GM19438 (cell line): ENCODE results near the gene PLD3.

Experiments
- ATAC-seq: cut with Tn5 transposase; IDR thresholded peaks from one replicate; pipeline ENCODE4 v1.9.1; 2021; ENCODE audit warnings: low read depth; ENCODE audit not compliant: unreplicated experiment

Gene PLD3, protein sequence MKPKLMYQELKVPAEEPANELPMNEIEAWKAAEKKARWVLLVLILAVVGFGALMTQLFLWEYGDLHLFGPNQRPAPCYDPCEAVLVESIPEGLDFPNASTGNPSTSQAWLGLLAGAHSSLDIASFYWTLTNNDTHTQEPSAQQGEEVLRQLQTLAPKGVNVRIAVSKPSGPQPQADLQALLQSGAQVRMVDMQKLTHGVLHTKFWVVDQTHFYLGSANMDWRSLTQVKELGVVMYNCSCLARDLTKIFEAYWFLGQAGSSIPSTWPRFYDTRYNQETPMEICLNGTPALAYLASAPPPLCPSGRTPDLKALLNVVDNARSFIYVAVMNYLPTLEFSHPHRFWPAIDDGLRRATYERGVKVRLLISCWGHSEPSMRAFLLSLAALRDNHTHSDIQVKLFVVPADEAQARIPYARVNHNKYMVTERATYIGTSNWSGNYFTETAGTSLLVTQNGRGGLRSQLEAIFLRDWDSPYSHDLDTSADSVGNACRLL

DNA sequence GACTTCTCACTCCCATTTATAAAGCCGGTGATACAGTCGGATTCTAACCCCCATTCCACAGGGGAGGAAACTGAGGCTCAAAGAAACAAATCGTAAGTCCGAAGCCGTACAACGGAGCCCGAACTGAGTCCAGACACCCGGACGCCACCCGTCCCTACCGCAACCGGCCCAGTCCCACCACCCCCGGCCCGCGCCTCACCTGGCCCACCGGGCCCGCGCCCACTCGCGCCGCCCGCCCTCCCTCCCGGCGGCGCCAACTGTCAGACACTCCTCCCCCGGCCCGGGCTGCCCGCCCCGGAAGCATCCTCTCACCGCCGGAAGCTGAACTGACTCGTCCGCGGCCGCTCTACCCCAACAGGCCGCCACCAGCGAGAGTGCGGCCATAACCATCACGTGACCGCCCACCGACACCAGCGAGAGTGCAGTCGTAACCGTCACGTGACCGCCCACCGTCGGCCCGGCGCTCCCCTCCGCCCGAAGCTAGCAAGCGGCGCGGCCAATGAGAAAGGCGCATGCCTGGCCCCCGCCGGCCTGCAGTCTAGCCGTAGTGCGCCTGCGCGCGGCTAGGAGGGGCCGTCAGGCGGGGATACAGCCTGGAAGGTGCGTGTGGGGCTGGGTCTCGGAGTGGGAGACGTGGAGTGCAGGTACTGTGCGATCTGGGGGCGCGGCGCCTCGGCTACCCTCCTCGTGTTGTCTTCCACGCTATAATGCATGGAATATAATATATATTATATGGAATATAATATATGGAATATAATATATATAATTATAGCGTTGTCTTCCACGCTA lies at the start of gene PLD3, which contains the start of gene C19orf47:
PLD3 (plus strand) TSS at position 571 of the 789 bp plus-strand sequence. CDS start 17,789 bp downstream, outside the sequence.
C19orf47 (minus strand) TSS at position 273 of the 789 bp plus-strand sequence. CDS start 6,540 bp downstream, outside the sequence.
- ATAC-seq: peak; percentile 88

GRCh38 chr19:40300668-40301067 lies 47.8 kb upstream of the PLD3 start:
- ATAC-seq: no peak

DNA sequence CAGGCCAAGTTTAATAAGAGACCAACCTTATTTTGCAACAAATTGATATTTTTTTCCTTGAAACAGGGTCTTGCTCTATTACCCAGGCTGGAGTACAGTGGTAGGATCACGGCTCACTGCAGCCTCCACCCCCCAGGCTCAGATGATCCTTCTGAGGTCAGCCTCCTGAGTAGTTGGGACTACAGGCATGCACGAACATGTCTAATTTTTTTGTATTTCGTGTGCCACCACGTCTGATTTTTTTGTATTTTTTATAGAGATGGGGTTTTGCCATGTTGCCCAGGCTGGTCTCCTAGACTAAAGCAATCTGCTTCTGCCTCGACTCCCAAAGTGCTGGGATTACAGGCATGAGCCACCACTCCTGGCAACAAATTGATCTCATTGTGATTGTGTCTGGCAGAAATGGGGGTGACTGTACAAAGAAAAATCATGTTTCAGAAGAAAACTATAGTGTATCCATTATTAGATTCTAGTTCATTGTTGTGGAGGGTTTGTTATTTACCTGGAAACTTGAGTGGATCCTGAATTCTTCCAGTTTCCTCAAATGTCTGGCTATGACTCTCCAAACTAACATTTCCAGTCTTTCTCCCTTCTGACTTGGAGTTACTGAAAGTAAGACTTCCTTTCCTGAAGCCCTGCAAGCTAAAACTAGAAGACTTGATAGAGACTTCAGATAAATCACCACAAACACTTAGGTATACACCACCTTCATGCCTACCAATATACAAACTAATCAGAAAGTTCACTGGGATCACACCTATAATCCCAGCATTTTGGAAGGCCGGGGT lies 46.1 kb upstream of the PLD3 start:
- ATAC-seq: no peak

GRCh38 chr19:40303765-40304164 lies 44.7 kb upstream of the PLD3 start:
- no peak for ATAC-seq

DNA sequence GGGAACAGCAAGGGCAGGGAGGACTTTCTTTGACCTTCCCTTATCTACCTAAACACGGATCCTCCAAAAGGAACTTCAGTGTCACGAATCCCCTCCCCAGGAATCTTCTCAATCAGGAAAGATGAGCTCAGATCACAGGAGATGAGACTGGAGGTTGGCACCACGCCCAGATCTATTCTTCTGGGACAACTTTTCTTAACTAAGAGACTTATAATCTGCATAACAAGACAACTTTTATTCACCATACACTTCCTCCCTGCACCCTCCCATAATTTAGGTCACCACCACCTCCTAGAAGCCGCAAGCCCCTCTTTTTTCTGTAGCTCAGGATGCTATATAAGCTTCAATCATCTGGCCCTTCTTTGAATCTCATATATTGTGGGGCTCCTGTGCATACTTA lies 44.2 kb upstream of the PLD3 start:
- ATAC-seq: no peak

DNA sequence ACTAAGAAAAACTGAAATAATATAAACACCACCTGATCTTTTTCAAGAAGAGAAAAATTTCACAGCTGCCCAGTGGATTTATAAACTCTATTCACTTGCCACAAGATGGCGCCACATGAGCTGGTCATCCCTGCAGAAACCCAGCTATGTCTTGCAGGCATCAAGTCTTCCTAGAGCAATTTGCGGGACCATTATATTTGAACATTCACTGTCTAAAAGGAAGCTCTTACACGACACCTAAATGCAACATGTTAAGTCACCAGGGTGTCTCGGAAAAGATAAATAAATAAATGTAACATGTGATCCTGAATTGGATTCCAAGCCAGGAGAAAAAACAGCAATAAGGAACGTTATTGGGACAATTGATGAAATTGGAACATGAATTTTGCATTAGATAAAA lies 43.1 kb upstream of the PLD3 start:
- no peak for ATAC-seq

DNA sequence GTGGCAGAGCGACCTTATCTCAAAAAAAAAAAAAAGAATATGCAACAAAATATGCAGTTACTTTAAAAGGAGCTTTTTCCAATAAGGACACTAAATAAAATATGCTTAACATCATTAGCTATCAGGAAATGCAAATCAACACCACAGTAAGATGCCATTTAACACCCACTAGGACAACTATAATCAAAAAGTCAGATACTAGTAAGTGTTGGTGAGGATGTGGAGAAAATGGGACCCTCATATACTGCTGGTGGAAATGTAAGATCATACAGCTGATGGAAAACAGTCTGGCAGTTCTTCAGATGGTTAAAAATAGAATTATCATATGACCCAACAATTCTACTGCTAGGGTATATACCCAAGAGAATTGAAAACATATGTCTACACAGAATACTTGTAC lies 38.8 kb upstream of the PLD3 start:
- ATAC-seq: no peak

DNA sequence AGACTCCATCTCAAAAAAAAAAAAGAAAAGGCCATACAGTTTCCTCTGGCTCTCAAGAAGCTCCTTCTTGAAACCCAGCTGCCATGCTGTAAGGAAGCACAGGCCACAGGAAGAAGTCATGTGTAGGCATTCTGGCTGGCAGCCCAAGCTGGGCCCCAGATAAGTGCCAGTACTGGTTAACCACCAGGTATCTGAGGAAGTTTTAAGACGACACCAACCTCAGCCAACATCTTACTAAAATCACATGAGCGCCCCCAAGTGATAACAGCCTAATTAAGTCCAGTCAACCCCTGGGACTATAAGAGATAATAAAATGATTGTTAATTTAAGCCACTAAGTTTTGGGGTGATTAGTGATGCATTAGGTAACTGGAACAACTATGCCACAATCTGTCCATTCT lies 36.0 kb upstream of the PLD3 start:
- ATAC-seq: no peak

- no peak for ATAC-seq
Observed at GRCh38 chr19:40313229-40313983, 35.1 kb upstream of the PLD3 start.

DNA sequence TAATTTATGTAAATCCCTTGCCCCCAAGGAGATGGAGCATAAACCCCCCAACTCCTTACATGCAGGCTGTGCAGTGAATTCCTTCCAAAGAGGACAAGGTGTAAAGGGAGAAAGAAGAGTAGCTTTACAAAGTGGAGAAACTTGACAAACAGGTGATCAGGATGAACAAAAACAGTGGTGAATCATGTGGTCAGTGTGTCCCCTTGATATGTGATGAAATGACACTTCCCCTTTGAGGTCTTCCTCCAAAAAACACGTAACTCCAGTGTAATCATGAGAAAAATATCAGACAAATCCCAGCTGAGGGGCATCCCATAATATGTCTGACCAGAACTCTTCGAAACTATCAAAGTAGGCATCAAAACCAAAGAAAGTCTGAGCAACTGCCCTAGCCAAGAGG lies 33.8 kb upstream of the PLD3 start:
- no peak for ATAC-seq

GRCh38 chr19:40315812-40316470 lies 32.6 kb upstream of the PLD3 start:
- ATAC-seq: no peak

DNA sequence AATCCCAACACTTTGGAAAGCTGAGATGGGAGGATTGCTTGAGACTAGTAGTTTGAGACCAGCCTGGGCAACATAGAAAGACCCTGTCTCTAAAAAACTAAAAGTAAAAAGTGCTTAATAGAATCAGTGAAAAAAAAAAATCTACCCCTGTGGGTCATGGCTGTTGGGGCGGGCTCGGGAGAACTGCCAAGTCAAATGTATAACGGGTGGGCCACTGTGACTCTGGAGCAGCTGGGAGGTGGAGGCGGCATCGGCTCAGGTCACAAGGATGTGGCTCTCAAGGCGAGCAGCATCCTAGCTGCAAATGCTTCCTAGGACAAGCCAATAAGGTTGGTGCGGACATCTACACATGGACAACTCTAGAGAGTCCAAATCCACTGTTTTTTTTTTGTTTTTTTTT lies 31.2 kb upstream of the PLD3 start:
- ATAC-seq: no peak

DNA sequence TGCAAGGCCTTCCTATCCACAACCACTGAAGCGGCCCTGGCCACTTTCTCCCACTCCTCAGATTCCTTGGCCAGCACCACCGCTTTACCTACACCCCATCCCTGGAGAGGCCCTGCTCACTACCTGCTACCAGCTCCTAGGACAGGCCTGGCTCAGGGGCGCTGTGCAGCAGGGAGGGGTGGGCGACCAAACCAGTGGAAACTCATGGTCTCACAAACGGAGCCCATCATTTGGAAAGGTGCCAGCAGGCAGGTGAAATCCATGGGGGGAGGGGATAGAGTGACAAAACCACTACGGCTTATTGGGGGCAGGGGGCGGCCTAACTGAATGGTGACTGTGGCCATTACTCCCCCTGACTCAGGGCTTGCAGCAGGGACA lies 27.9 kb upstream of the PLD3 start:
- ATAC-seq: no peak

DNA sequence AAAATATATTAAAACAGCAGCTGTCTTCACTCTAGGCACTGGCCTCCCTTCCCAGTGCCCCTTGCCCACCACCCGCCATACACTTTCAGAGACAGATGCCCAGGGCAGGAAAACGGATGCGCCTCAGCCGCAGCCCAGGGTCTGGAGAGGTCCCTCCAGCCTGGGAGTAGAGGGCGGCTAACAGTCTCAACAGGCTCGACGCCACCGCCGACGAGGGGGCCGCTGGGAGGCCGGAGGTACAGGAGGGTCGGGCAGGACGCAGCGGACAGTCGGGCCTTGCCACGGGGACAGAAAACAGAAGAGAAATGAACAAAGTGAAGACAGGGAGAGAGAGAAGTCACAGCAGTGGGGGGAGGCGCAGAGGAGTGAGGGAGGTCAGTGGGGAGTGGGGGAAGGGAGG lies 27.4 kb upstream of the PLD3 start:
- ATAC-seq: no peak

DNA sequence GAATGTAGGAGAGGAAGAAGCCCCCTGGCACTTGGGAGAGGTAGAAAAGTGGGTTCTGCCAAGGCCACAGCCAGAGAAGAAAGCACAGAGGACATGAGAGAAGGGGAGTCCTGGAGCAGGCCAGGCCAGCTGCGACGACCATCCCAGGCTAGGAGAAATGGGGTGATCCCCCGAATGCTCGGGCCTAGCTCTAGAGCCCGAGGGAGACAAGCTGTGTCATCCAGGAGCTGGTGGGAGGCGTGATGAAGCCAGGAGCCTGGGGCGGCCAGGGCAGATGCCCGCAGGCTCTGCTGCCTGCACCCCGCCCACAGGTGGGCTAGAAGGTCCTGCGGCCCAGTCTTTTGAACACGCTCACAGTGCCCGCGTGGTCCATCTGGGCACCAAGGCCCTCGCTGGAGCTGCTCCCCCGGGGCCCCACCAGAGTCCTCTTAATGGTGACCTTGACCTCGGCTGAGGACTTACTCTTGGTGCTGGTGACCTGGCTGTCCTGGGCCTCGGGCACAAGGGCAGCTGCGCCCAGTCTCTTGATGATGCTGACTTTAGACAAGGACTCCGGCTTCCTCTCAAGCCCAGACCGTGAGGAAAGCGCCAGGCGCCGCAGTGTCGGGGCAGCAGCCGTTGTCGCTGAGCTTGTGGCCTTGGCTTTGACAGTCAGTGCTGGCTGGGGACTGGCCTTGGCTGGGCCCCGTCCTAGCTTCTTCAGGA lies 26.8 kb upstream of the PLD3 start:
- no peak for ATAC-seq

DNA sequence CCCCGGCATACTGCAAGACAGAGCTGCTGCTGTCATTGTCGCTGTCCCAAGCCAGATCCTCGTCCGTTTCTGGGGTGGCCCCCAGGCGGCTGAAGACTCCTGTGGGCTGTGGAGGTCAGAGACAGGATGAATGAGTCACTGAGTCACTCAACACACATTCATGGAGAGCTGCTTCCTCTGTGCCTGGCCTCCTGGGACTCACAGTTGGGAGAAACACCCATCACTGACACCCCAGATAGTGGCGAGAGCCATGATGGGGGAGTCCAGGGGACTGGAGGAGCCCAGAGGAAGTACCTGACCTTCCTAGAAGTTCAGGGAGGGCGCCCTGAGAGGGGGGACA lies 26.3 kb upstream of the PLD3 start:
- no peak for ATAC-seq

- ATAC-seq: no peak
Observed at GRCh38 chr19:40322951-40323615, 25.4 kb upstream of the PLD3 start.

DNA sequence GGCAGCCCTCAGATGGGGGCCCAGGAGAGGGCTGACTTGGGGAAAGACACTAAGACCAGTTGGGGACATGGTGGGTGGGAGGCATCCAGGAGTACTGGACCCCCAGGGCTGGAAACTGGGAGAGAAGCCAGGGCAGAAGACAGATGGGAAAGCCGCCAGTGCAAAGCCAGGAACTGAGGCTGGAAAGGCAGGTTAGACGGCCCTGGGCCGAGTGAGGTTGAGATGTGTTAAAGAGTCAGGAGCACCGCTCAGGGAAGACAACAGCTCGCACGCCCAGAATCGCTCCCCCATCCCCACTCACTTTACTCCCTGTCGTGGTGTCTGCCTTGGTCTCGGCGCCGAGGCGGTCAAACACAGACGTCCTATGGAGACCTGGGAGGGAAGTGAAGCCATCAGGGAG lies 24.8 kb upstream of the PLD3 start:
- no peak for ATAC-seq

DNA sequence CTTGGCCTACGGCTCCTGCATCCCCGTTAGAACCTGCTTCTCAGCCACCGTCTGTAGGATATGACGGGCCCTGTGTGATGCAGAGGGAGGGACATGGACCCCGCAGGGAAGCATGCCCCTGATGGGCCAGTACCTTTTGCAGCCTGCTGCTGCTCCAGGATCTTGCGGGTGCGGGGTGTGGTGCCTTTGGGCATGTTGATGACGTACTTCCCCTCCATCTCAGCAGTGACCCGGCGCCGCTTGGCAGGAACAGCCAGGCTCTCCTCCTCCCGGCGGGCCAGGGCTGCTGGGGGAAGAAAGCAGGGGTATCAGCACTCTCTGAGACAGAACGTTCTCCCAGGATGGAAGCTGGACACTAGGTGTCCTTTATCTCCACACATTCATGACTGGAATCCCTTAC lies 22.3 kb upstream of the PLD3 start:
- no peak for ATAC-seq
